Upper lobe of right lung (tissue), 1 donor: ENCODE results near the gene B4GALNT3. TPM values are rescaled to one million over a fixed set of nuclear protein-coding genes. Genes with fewer than 3 reads are reported as not detected.

Experiments used
- ATAC-seq: fragments of 200-7000 bp; cut with Tn5 transposase; one replicate; pipeline ENCODE4 v1.9.1; 2020; ENCODE audit warnings: mild to moderate bottlenecking, moderate library complexity
- DNase-seq: peaks from one replicate; pipeline ENCODE4 v3.0.0-alpha.2; 2020
- H3K27ac ChIP-seq: fragments of 200-600 bp; one replicate; pipeline ENCODE4 v1.8.0; 2022
- H3K27me3 ChIP-seq: fragments of 200-600 bp; one replicate; pipeline ENCODE4 v1.8.0; 2022; ENCODE audit warnings: mild to moderate bottlenecking
- H3K36me3 ChIP-seq: fragments of 200-600 bp; one replicate; pipeline ENCODE4 v1.8.0; 2022
- H3K4me1 ChIP-seq: fragments of 200-600 bp; one replicate; pipeline ENCODE4 v1.8.0; 2022
- H3K4me3 ChIP-seq: fragments of 200-600 bp; one replicate; pipeline ENCODE4 v1.8.0; 2022; ENCODE audit warnings: mild to moderate bottlenecking
- H3K9me3 ChIP-seq: fragments of 200-600 bp; one replicate; pipeline ENCODE4 v1.8.0; 2022
- intact Hi-C: fragments of 100-400 bp; cut with DNase I; formaldehyde crosslinking; loops from one replicate; pipeline ENCODE4 v1.11.0; 2022
- total RNA-seq: library from RNA; stranded (reverse); fragmentation: NEBNext Ultra II Directional; extraction: Animal tissue kit (Norgen Biotek cat#: 25700); gene quantifications from one replicate; pipeline ENCODE4 v1.2.1, GENCODE V29; 2021
- TF ChIP-seq, protein P1 (sequence below): fragments of 200-600 bp; IDR thresholded peaks from one replicate; pipeline ENCODE4 v1.8.0; 2022; ENCODE audit warnings: antibody characterized with exemption
- donor health status: DM: no; HTN: yes; CAD: no; lungs with severe emphysema.

B4GALNT3 gene
- total RNA-seq, 1 donor from 2014 or later, result 14.0 TPM

DNA sequence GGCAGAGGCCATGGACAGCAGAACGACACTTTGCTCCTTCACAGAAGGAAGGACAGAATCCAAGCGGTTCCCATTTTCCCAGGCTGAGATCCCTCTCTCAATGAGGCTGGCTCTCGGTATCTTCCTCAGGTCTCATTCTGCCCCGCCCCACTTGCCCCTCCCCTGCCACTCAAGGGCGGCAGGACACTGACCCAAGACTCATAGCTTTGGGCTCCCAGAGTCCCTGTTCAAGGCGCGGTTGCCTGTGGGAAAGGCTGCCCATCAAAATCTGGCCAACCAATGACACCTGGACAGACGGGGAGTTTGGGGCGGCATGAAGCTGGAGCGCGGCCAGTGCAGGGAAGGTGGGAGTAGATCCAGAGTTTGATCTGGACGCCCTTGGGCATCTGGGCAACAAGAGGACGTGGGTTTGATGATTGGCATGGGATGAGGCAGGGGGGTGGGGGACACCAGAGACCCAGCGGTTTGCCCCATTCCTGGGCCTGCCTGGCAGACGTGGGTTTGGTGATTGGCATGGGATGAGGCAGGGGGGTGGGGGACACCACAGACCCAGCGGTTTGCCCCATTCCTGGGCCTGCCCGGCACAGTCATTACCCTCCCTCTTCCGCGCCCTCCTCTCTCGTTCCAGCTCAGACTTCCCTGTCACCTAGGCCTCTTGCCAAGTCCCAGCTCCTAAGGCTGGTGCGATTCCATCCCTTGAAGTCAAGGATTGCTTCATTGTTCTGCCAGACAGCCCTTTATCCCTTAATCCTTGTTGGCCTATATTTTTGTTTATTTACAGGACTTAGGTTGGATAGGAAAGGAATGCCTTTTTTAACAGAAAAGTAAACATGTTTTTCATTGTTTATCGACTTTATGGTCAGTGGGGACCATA, 111.4 kb downstream of the B4GALNT3 start:
- Histone ChIP-seq H3K4me3 (peak overlapping the region; percentile 64), H3K36me3 (no peaks in the 10 kb centered on the region), H3K27ac (peak overlapping the region; percentile 73), H3K9me3 (no peaks in the 10 kb centered on the region), H3K4me1 (peaks cover 28% of the 10 kb centered on the region), H3K27me3 (no peaks in the 10 kb centered on the region)
- intact Hi-C loops, result loop anchor here (10.0 kb wide), 2 partner anchors 74 to 184 kb away; partner anchors contain the start of gene WNK1
- TF ChIP-seq, protein P1, sequence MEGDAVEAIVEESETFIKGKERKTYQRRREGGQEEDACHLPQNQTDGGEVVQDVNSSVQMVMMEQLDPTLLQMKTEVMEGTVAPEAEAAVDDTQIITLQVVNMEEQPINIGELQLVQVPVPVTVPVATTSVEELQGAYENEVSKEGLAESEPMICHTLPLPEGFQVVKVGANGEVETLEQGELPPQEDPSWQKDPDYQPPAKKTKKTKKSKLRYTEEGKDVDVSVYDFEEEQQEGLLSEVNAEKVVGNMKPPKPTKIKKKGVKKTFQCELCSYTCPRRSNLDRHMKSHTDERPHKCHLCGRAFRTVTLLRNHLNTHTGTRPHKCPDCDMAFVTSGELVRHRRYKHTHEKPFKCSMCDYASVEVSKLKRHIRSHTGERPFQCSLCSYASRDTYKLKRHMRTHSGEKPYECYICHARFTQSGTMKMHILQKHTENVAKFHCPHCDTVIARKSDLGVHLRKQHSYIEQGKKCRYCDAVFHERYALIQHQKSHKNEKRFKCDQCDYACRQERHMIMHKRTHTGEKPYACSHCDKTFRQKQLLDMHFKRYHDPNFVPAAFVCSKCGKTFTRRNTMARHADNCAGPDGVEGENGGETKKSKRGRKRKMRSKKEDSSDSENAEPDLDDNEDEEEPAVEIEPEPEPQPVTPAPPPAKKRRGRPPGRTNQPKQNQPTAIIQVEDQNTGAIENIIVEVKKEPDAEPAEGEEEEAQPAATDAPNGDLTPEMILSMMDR, result no peak
- DNase-seq (peak; percentile 81), ATAC-seq (peak; percentile 35)

DNA sequence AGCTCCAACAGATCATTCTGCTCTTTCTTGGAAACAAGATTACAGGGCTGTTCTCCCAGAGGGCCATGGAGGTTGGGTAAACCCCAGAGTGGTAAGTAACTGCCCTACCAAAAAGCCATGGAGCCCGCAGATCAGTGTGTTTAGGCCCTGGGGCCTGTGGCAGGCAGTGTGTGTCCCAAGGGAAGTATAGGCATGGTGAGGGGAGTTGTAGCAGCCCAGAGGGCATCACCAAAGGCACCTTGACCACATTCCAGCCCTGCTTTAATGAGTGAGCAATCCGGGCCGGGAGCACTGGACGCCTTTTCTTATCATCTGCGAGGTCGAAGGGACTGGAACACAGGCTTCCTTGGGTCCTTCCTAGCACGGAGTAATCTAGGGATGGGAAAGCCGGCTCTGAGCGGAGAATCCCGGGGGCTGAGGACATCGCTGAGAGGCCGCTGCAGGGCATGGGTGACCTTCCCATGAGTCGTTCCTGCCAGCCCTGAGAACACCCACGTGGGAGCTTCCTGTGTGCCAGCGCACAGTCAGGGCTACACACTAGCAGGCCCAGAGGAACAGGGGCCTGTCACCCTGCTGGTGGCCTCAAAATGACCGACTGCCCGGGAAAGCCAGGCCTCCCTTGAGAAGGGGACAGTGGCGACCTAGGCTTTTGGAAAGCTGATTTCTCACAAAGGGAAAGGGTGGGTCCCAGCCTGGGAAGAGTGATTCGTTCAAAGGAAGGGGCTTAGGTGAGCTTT, 112.2 kb downstream of the B4GALNT3 start:
- peaks cover 33% of the 10 kb centered on the region for H3K4me1 ChIP-seq
- H3K27ac ChIP-seq, result peak overlapping the region; percentile 65
- H3K9me3 ChIP-seq, result no peaks in the 10 kb centered on the region
- no peaks in the 10 kb centered on the region for H3K27me3 ChIP-seq
- no peaks in the 10 kb centered on the region for H3K36me3 ChIP-seq
- no peak overlapping the region for H3K4me3 ChIP-seq
- ATAC-seq (no peak), DNase-seq (no peak)
- intact Hi-C loops, result loop anchor here (10.0 kb wide), 2 partner anchors 73 to 183 kb away; partner anchors contain the start of gene WNK1
- TF ChIP-seq, protein P1, result no peak

DNA sequence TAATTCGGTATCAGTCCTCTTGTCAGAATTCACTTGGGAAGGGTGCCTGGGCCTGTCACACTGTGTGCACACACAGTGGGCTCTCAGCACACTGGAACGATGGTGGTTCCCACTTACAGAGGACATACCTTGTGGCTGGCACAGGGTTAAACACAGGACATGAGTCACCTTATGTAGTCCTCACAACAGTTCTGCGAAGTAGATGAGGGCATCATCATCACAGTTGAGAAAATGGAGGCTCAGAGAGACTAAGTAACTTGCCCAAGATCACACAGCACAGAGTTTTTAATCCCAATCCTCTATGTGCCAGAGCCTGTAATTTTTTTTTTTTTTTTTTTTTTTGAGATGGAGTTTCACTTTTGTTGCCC, 112.8 kb downstream of the B4GALNT3 start:
- TF ChIP-seq, protein P1, result no peak
- Histone ChIP-seq H3K9me3 (no peaks in the 10 kb centered on the region), H3K27ac (peak overlapping the region; percentile 65), H3K27me3 (no peaks in the 10 kb centered on the region), H3K4me3 (no peak overlapping the region), H3K36me3 (no peaks in the 10 kb centered on the region), H3K4me1 (peaks cover 33% of the 10 kb centered on the region)
- no peak for DNase-seq
- intact Hi-C loops, result loop anchor here (10.0 kb wide), 2 partner anchors 72 to 182 kb away; partner anchors contain the start of gene WNK1
- ATAC-seq, result no peak

DNA sequence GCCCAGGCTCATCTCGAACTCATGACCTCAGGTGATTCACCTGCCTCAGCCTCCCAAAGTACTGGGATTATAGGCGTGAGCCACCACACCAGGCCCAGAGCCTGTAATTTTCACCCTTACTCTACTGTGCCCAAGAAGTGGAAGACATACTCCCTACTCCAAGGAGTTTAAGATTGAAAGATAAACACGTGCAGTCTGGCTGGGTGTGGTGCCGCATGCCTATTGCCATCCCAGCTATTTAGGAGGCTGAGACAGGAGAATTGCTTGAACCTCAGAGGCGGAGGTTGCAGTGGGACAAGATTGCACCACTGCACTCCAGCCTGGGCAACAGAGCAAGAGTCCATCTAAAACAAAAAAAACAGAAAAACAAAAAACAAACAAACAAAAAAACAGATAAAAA, 113.5 kb downstream of the B4GALNT3 start:
- TF ChIP-seq, protein P1, result no peak
- DNase-seq (no peak), ATAC-seq (no peak)
- Histone ChIP-seq H3K27ac (no peak overlapping the region), H3K9me3 (no peaks in the 10 kb centered on the region), H3K4me3 (no peak overlapping the region), H3K4me1 (peaks cover 33% of the 10 kb centered on the region), H3K27me3 (no peaks in the 10 kb centered on the region), H3K36me3 (no peaks in the 10 kb centered on the region)
- intact Hi-C loops, result loop anchor here (10.0 kb wide), 2 partner anchors 72 to 182 kb away; partner anchors contain the start of gene WNK1

DNA sequence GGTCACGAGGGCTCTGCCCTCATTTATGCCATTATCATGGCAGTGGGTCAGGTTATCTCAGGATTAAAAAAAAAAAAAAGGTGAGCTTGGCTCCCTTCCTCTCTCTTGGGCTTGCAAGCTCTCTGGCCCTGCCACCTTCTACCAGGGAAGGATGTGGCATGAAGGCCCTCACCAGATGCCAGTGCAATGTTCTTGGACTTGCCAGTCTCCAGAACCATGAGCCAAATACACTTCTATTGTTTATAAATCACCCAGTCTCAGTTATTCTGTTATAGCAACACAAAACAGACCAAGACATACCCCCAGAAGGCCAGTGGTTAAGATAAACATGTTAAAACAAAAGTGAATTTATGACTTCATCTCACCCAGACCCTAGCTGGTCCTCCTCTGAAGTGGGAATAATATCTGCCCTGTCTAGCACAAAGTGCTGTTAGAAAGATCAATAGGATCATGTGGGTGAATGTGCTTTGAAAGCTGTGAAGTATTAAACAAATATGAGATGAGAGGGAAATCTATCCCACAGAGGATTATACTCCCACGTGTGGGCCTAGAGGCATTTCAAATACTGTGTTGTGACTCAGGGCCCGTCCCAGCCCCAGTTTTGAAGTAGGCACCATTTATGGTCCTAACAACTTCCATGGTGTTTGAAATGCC, 114.9 kb downstream of the B4GALNT3 start:
- H3K27ac ChIP-seq, result no peak overlapping the region
- intact Hi-C loops, result loop anchor here (10.0 kb wide), 2 partner anchors 70 to 180 kb away; partner anchors contain the start of gene WNK1
- H3K4me3 ChIP-seq, result no peak overlapping the region
- DNase-seq (no peak), ATAC-seq (no peak)
- H3K9me3 ChIP-seq, result no peaks in the 10 kb centered on the region
- peaks cover 35% of the 10 kb centered on the region for H3K4me1 ChIP-seq
- H3K36me3 ChIP-seq, result no peaks in the 10 kb centered on the region
- TF ChIP-seq, protein P1, result no peak
- no peaks in the 10 kb centered on the region for H3K27me3 ChIP-seq
